HG02884 (cell line): Measurements from ENCODE around the gene HORMAD2.

Source experiments
- ATAC-seq: cut with Tn5 transposase; IDR thresholded peaks from one replicate; pipeline ENCODE4 v1.9.1; 2021; ENCODE audit warnings: mild to moderate bottlenecking, moderate library complexity; ENCODE audit not compliant: unreplicated experiment

HORMAD2 gene, protein sequence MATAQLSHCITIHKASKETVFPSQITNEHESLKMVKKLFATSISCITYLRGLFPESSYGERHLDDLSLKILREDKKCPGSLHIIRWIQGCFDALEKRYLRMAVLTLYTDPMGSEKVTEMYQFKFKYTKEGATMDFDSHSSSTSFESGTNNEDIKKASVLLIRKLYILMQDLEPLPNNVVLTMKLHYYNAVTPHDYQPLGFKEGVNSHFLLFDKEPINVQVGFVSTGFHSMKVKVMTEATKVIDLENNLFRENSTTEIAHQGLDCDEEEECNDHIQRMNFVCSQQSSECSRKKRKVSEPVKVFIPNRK

DNA sequence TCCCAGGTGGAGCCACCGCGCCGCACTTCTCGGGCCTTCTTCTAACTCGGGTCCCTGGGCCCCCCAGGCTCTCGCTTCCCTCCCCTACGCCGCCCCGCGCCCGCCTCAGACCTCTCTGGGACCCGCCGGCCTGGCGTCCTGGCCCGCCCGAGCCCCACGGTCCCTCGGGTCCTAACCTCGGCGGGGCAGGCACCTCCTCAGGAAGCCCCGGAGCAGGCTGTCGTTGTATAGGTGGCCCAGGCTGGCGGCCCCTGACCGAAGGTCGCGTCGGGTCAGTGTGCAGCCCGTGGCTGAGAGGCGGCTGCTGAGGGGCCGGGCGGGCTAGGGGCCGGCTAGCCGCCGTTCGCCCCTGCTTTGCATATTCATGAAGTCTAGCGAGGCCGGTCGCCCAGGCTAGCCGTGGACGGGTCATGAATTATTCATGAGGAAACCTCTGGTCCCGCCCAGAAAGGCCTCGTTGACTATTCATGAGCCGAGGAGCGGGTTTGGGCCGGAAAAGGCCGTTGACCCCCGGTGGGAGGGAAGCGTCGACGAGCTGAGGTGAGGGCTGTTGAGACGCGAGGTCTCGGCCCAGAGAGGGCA lies at the start of gene HORMAD2:
Gene HORMAD2 (plus strand): TSS at position 513 of the 582 bp plus-strand sequence. CDS start 13,489 bp downstream, outside the sequence.
- no peak for ATAC-seq

DNA sequence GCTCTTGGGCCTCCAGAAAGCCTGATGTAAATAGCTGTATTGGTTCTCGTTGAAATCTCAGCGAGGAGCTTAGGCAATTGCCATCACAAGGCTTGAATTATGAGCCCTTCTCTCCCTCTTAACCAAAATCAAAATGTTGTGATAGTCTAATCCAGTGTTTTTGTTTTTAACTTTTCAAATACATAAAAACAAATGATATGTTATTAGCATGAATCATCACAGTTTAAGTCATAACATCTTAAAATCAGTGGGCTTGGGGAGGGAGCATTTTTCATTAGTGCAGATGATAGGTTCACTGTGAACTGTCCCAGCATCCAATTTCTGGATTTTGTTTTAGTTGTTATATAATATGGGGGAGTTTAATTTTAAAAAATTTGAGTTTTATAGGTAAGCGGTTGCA lies 48.9 kb upstream of the HORMAD2 start:
- ATAC-seq = no peak

DNA sequence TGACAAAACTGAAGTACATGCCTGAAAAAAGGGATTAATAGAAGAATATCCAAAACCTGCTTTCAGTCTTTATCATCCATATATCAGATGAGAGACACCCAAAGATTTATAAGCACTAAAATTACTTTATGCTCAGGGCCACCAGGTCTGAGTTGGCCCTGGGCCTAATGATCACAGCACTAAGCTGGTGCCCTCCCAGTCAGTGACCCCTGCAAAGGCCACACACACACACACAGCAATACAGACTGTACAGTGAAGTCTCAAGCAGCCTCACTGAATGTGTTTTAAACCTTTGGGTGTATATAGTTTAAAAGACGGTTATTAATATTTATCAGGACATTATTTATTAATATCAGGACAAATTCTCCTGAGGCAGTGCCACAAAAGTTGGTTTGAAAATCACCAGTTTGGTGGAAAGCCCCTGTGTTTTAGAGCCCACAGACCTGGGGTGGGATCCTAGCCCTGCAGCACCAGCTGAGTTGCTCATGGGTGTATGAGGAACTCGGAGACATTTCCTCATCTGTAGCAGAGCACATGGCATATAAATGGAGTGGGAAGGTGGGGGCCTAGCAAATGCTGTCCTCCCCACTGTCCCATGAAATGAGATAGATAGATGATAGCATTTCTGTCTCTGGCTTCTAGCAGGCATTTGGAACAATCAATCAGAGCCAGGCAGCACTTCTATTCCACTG lies 48.4 kb upstream of the HORMAD2 start:
- no peak for ATAC-seq

DNA sequence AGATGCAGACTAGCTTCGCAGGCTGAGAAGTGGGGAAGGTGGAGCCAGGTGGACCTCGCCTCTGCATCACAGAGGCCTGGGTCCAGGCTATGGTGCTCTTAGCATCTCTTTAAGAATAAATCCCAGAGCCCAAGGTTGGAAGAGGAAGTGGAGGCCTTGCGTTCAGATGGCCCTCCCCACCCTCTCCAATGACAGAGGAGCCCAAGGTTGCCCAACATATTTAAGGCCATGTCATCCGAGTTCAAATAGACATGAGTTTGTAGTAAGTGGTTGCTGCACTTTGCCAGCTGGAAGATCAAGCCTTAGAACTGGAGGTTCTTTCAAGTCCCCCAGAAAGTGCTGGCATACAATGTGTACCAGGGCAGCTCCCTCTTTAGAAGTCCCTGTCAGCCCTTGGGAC lies 47.1 kb upstream of the HORMAD2 start:
- ATAC-seq = no peak

DNA sequence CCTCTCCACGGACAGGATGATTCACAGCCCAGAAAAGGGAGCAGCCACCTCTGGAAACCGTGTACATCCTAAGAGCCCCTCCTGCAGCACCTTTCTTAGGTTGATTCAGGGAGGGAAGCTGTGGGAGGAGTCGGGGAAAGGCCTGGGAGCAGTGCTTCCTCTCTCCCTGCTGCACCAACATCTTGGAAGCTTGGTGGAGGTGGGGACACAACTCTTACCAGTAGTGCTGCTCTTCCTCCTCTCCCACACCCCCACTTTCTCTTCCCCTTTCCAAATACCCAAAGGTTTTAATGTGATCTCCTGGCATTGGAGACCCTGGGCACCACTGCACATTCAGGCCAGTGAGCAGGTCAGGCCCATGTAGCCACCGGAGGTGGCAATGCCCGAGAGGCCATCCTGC lies 46.4 kb upstream of the HORMAD2 start:
- ATAC-seq = no peak

DNA sequence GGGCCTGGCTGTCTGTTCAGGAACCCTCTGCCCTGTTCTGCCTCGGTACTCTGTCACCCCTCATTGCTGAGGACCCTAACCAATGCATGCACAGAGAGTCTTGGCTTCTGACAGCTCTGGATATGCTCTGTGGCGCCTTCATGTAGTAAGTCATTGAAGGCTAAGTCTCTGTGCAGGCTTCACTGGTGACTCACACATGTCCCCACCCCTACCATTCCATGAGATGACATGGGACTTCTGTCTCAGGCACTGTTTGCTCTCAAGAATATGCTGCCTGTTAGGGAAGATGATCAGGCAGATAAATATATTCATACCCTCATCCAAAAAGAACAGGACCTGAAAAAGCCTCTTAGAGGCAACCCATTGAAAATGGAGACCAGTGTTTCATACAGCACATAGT lies 43.6 kb upstream of the HORMAD2 start:
- no peak for ATAC-seq

DNA sequence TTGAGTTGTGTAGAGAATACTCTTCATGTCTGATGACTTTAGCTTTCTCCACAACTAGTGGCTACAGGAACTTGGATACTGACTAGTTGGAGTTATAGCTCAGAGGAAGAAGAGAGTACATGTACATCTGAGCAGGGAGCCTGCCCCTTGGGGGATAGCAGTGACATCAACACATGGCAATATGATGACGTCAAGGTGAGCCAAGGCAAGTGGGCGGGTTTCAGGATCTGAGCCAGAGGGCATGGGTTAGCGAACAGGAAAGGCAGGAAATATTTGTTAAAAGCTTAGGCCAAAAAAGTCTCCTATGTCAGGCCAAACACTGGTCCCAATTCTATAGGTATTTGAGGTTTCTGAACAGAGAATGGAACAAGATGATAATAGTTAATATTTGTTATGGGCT lies 42.0 kb upstream of the HORMAD2 start:
- ATAC-seq = no peak

DNA sequence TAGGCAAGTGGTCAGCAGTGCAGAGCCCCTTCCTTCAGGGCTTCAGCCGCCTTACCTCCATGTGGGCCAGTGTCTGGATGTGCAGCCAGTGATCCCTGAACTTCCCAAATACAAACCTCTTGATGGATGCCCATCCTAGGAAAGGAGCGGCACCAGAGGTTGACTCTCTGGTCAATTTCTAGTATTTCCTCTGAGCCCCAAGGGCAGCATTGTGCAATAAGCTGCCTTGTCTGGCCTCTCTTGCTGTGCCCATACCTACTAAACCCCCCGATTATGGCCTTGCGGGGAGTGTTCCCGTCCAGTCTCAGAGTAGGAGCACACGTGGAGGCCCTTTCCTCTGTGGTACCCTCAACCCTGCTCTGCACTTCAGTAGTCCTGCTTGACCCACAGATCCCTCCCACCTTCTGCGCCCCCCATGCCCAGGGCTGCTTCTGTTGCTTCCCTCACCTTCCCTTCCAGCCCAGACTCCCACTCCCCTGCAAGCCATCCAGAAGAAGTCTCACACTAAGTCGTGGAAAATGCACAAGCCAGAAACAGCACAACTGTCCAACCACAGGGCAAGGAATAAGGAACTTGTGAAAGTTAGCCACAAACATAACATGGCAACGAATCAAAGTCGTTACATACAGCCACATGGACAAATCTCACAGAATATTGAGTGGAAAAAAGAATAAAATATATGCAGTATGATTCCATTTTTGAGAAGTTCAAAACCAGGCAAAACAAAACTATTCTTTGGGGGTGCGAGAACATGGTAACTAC lies 39.6 kb upstream of the HORMAD2 start:
- ATAC-seq = no peak

DNA sequence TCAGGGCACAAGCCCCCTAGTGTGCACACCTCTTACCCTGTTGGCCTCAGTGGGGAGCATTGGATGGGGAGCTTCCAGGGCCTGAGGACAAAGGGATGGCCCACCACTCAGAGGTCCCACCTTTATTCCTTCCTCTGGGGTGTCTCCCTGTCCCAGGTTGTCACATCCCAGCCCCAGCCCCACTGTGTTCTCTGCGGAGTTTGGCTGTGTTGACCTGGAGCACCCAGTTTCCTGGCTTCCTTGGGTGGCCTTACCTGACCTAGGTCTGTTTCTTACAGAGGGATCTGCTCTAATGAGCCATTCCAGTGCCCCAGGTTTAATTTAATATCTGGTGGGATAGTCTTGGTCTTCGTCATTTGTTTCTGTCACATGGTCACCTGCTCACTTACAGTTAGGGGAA lies 38.8 kb upstream of the HORMAD2 start:
- no peak for ATAC-seq

DNA sequence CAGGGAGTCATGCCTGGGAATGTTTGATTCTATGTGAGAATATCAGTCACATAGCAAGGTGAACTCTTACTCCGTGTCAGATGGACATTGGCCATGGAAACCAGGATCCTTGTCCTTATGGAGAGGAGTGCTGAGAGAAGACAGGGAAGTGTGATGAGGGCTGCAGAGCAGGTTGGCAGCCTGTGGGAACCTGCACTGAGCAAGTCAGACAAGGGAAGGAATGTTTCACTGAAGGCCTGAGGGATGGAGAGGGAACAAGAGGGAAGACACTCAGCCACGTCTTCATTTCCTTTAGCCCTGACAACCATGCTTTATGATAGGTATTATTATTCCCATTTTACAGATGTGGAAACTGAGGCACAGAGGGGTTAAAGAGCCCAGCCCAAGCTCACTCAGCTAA lies 38.4 kb upstream of the HORMAD2 start:
- ATAC-seq = no peak

DNA sequence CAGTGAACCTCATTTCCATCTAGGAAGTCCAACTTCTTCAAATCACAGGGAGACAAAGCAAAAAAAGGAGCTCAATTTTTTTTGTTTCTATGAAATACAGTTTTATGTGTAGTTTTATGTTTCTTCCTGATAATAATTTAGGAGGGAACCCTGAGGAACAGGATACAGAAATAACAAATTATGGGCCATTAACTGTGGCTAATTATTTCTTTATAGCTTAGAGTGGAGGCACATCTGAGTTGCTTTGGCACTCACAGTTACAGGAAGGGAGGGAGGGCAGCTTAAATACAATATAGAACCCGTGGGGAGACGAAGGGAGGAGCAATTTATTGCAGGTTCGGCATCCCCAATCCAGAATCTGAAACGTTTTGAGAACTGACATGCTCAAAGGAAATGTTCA lies 37.1 kb upstream of the HORMAD2 start:
- no peak for ATAC-seq

DNA sequence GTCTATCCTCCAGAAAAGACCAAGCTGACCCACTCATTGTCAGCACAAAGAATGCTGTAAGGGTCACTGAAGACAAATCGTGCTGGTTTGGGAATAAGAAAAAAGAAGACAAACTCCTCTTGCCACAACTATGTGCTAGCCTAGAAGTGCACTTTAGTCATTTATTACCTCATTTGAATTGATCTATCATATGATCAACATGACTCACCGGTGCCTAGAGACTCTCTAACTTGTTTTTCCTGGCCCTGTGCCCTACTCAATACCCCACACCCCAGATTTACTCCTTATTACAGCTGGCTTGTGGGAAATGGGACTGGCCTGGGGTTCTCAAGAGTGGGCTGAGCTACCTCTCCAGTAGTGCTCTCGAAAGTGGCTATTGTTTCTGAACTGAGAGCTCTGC lies 35.9 kb upstream of the HORMAD2 start:
- ATAC-seq = no peak

DNA sequence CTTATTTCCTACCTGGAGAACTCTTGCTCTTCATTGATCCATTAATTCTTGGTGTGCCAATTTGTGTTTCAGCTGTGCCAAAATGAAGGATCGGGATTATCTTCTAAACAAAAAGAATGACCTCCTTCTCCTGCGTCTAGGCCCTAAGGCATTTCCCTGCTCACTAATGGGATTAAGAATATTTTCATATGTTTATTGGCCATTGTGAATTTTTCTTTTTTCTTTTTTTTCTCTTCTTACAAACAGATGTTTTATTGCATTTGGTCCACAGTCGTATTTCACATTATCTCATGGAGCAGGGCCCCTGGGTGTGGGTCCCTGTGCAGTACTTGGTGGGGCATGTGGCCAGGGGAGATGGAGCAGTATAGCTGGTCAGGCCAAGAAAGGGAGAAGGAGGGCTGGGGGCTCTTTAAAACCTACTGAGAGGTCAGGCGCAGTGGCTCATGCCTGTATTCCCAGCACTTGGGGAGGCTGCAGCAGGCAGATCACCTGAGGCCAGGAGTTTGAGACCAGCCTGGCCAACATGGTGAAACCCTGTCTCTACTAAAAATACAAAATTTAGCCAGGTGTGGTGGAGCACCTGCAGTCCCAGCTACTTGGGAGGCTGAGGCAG lies 35.3 kb upstream of the HORMAD2 start:
- ATAC-seq = no peak

DNA sequence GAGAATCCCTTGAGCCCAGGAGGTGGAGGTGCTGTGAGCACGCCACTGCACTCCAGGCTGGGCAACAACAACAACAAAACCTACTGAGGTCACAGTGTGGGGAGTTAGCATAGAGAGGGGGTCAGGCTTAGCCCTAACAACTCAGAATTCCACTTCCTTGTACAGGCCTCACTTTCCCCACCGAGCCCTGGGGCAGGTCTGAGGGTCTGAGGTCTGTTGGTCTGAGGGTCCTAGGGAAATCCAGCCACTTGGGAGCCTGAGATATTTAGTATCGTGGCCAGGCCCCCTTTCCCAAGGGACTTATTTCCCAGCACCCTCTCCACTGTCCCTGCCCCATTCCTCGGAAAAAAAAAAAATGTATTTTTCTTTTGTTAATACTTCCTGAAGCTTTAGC lies 34.8 kb upstream of the HORMAD2 start:
- ATAC-seq = no peak

DNA sequence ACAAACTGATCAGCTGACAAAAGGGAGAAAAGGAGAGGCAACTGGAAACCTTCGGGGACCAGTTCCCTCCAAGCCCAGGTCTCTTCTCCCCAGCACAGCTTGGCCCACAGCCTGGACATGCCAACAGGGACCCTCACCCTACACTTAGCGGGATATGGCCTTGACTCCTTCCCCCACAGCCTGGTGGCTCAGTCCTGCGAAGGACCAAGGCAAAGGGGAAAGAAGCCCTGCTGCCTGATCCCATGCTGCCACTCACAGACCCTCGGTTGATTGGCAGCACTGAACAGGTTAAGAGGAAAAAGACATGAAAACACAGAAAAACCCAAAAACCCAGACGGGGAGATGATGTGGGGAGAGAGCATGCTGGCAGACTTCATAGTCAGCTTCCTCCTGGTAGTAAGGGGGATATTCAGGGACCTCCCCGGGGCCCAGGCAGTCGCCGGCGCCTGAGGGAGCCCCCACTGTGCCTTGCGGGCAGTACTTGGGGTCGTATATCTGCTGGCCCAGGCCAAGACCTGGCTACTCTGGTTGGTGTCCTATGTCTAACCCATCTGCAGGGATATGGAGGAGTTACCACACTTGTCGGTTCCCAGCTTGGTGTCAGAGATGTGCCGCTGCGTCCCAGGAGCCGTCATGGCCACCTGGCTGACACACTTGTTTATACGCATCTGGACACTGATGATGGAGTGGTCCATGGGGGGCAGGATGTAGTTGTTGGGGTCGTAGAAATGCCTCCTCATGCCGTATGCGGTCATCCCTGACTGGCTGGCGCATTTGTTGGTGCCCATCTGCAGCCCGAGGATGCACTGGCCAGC lies 34.2 kb upstream of the HORMAD2 start:
- no peak for ATAC-seq

DNA sequence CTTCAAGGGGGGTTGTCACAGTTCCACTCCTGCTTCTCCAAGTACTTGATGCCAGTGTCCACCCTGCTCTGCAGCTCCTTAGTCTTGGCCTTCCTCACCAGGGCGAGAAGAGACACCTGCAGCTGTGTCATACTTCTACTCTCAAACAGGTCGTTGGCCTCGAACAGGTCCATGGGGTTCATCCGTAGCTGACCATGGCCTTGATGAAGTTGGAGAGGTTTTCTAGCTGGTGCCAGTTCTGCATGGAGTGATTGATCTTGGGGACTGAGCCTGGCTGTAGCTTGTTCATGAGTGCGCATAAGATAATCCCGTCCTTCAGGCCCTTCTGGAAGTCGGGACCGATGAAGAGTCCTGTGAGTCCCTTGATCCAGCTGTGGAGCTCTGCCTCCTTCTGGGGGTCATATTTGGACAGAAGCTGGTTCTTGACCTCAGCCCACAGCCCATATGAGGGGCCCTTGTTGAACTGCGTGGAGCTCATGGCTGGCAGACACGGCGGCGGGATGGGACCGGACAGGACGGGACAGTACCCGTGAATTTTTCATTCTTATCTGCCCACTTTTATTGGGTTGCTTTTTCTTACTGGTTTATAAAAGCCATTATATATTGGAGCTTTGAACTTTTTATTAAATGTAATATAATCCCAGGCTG lies 33.4 kb upstream of the HORMAD2 start:
- ATAC-seq = no peak

DNA sequence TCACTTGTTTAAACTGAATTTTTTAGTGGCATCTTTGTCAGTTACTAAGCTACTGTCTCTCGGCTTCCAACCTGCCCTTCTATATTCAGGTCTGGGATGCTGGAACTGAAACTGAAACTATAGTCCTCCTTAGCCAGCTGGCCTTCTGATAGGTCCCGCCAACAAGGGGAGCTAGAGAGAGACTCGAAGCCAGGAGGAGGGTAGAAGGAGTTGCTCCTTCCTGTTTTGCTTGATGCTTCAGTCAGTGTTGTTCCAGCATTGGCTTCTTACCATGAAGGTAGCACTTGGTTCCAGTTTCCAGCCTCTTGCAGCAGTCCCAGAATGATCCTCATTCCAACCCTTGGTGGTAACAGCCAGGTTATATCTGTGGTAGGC lies 32.9 kb upstream of the HORMAD2 start:
- no peak for ATAC-seq

DNA sequence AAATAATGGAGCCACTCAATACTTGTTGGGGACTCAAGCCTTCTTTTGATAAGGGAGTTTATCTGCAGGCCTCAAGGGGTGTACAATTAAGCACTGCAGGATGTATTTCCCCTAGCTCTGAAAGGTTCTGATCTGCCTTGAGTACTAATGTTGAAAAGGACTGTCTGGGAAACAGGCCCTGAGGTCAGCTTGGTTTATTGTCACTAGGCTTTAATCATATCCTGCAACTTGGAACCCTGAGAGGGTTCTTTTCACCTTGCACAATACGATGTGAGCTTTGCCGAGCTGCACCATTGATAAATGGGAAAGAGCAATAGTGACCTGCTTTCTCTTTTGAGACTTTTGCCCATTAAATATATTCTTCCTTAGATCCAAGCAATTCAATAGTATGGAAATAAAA lies 31.6 kb upstream of the HORMAD2 start:
- no peak for ATAC-seq

DNA sequence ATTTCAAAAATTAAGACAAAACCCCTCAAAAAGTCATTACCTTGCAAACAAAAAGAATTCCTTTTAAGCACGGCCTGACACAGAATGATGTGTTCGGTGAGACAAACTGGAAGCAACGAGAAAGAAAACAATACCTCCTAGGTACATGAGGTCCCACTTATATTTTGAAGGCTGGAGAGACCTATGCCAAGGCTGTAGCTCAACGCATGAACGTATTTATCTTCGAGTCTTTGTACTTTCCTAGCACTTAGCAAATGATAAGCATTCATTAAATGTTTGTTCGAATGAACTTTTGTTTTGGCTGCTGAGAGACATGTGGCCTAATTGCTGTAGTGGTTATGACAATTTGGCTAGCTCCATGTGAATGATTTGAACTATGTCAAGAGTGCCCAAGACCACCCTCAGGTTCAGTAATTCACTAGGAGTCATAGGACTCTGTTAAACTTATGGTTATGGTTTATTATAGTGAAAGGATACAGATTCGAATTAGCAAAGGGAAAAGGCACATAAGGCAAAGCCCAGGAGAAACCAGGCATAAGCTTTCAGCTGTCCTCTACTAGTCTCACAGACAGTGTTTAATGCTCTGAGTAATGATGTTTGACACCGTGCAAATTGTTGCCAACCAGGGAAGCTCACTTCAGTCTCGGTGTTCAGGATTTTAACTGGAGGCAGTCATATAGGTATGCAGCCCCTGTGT lies 26.0 kb upstream of the HORMAD2 start:
- no peak for ATAC-seq

DNA sequence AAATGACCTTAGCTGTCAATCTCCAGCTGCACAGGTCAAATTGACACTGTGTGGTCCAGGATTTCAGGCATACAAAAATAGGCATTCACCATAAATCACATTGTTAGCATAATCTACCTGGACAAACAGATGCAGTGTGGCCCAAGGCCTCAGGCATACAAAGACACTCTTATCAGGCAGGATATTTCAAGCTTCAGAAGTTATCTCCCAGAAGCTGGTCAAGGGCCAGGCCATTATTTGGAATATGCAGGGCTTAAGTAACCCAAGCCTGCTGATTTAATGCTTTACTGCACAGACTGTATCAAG lies 25.5 kb upstream of the HORMAD2 start:
- ATAC-seq = no peak
